H1 (cell line): ENCODE data around the gene DPY19L3. TPM values are rescaled to one million over a fixed set of nuclear protein-coding genes. Genes with fewer than 3 reads are reported as not detected.

Source experiments
- CTCF ChIA-PET: fragments of 300-600 bp; sonication (Branson Sonifier 250); formaldehyde crosslinking; loops from one replicate; lab custom pipeline; 2021; ENCODE audit not compliant: partially characterized antibody; lab: Charles Lee
- POLR2A ChIA-PET: fragments of 300-600 bp; sonication (Branson Sonifier 250); formaldehyde crosslinking; loops from one replicate; lab custom pipeline; 2021; ENCODE audit warnings: inconsistent platforms; ENCODE audit not compliant: partially characterized antibody; lab: Charles Lee
- DNase-seq, 2 experiments: peaks; one replicate each; pipeline versions ENCODE4 v3.0.0 to v3.0.0-alpha.2; 2010 to 2022; ENCODE audit warnings: low spot score in 2 of 2, low read depth in 1 of 2, mixed read lengths in 1 of 2
- FAIRE-seq: peaks from 2 replicates; lab custom pipeline; 2011; peaks lifted over from hg19 to GRCh38; lab: Jason Lieb, UNC
- H2AFZ ChIP-seq: 2 replicates; pipeline ENCODE4 v1.8.1; 2012; ENCODE audit warnings: low read length, inconsistent platforms
- H2AK5ac ChIP-seq: 2 replicates; pipeline ENCODE4 v1.6.1; 2013; ENCODE audit warnings: low read depth, low read length
- H2BK120ac ChIP-seq: replicated peaks from 2 replicates; pipeline ENCODE3; 2013; ENCODE audit warnings: low read depth, low read length, inconsistent platforms
- H2BK12ac ChIP-seq: 2 replicates; pipeline ENCODE4 v1.6.1; 2013; ENCODE audit warnings: low read depth, low read length
- H2BK15ac ChIP-seq: 2 replicates; pipeline ENCODE4 v1.6.1; 2013; ENCODE audit warnings: low read length
- H2BK20ac ChIP-seq: 2 replicates; pipeline ENCODE4 v1.6.1; 2013; ENCODE audit warnings: low read length
- H2BK5ac ChIP-seq: 2 replicates; pipeline ENCODE4 v1.6.1; 2013; ENCODE audit warnings: low read depth, low read length
- H3K14ac ChIP-seq: 2 replicates; pipeline ENCODE4 v1.6.1; 2013; ENCODE audit warnings: inconsistent platforms; ENCODE audit not compliant: insufficient read length
- H3K18ac ChIP-seq: 2 replicates; pipeline ENCODE4 v1.6.1; 2013; ENCODE audit warnings: low read length; ENCODE audit errors: extremely low read depth
- H3K23ac ChIP-seq: 2 replicates; pipeline ENCODE4 v1.6.1; 2013; ENCODE audit warnings: inconsistent platforms; ENCODE audit not compliant: insufficient read length
- H3K23me2 ChIP-seq: 2 replicates; pipeline ENCODE4 v1.6.1; 2013; ENCODE audit warnings: low read depth, low read length
- H3K27ac ChIP-seq: 2 replicates; pipeline ENCODE4 v1.6.1; 2011; ENCODE audit warnings: low read depth, low read length, inconsistent platforms
- H3K27me3 ChIP-seq, 4 experiments: replicated peaks in 1 of 4; 1 replicate in 1 of 4; 2 replicates in 3 of 4; pipeline versions ENCODE4 v1.6.1 to v1.8.1; 2011 to 2013; ENCODE audit warnings: low read length in 3 of 4, mild to moderate bottlenecking in 3 of 4, inconsistent platforms in 2 of 4, mixed read lengths in 2 of 4, moderate library complexity in 1 of 4; ENCODE audit not compliant: control insufficient read depth in 3 of 4, insufficient read depth in 3 of 4; ENCODE audit errors: extremely low read depth in 1 of 4
- H3K36me3 ChIP-seq, 4 experiments: 2 replicates each; pipeline versions ENCODE4 v1.6.1 to v1.8.1; 2011 to 2013; ENCODE audit warnings: mild to moderate bottlenecking in 4 of 4, low read length in 3 of 4, moderate library complexity in 2 of 4, control low read depth in 1 of 4, inconsistent platforms in 1 of 4; ENCODE audit not compliant: insufficient read depth in 4 of 4, control insufficient read depth in 2 of 4
- H3K4ac ChIP-seq: replicated peaks from 2 replicates; pipeline ENCODE3; 2013; ENCODE audit warnings: low read length, low read depth, mixed read lengths, inconsistent platforms; ENCODE audit not compliant: insufficient read length
- H3K4me1 ChIP-seq, 4 experiments: replicated peaks in 1 of 4; 1 replicate in 1 of 4; 2 replicates in 3 of 4; pipeline versions ENCODE4 v1.6.1 to v1.8.1; 2011 to 2013; ENCODE audit warnings: low read length in 3 of 4, inconsistent platforms in 2 of 4, mixed read lengths in 1 of 4; ENCODE audit not compliant: insufficient read depth in 4 of 4, control insufficient read depth in 3 of 4
- H3K4me2 ChIP-seq, 2 experiments: 2 replicates each; pipeline versions ENCODE4 v1.6.1 to v1.8.1; 2011 to 2013; ENCODE audit warnings: low read depth in 2 of 2, low read length in 2 of 2, control low read depth in 1 of 2, inconsistent platforms in 1 of 2, mild to moderate bottlenecking in 1 of 2; ENCODE audit not compliant: insufficient read depth in 1 of 2
- H3K4me3 ChIP-seq, 4 experiments: fragments of 200-600, 300-600 bp in 1 of 4; sonication (generic), shearing (Covaris generic), sonication (Bioruptor Twin) in 1 of 4; 2 replicates each; pipeline versions ENCODE4 v1.5.1 to v1.8.1; 2011 to 2016; ENCODE audit warnings: low read length in 4 of 4, low read depth in 3 of 4, control low read depth in 2 of 4, inconsistent platforms in 2 of 4, mild to moderate bottlenecking in 2 of 4, mixed read lengths in 1 of 4, moderate library complexity in 1 of 4; ENCODE audit not compliant: insufficient read depth in 2 of 4; ENCODE audit errors: extremely low read depth in 1 of 4
- H3K56ac ChIP-seq: replicated peaks from 2 replicates; pipeline ENCODE3; 2013; ENCODE audit warnings: low read depth, mild to moderate bottlenecking, mixed read lengths, low read length, inconsistent platforms; ENCODE audit not compliant: insufficient read length
- H3K79me1 ChIP-seq: 2 replicates; pipeline ENCODE4 v1.6.1; 2013; ENCODE audit warnings: low read depth, low read length, control low read depth
- H3K79me2 ChIP-seq, 2 experiments: 2 replicates each; pipeline versions ENCODE4 v1.6.1 to v1.8.1; 2012 to 2013; ENCODE audit warnings: low read length in 2 of 2, mild to moderate bottlenecking in 2 of 2, inconsistent platforms in 1 of 2; ENCODE audit not compliant: insufficient read depth in 2 of 2, control insufficient read depth in 1 of 2
- H3K9ac ChIP-seq, 4 experiments: replicated peaks in 1 of 4; 1 replicate in 1 of 4; 2 replicates in 3 of 4; pipeline versions ENCODE4 v1.6.1 to v1.8.1; 2011 to 2013; ENCODE audit warnings: low read depth in 3 of 4, low read length in 3 of 4, control low read depth in 2 of 4, mild to moderate bottlenecking in 2 of 4, moderate library complexity in 2 of 4, inconsistent platforms in 1 of 4; ENCODE audit errors: extremely low read depth in 1 of 4
- H3K9me3 ChIP-seq, 2 experiments: 2 replicates each; pipeline versions ENCODE4 v1.6.1 to v1.8.1; 2012 to 2013; ENCODE audit warnings: mild to moderate bottlenecking in 2 of 2, moderate library complexity in 2 of 2, control low read depth in 1 of 2, inconsistent platforms in 1 of 2, low read depth in 1 of 2, low read length in 1 of 2, mixed read lengths in 1 of 2; ENCODE audit not compliant: insufficient read depth in 2 of 2
- H4K20me1 ChIP-seq, 2 experiments: replicated peaks in 1 of 2; 2 replicates each; pipeline versions ENCODE3 to v1.8.1; 2011 to 2013; ENCODE audit warnings: inconsistent platforms in 2 of 2, low read length in 2 of 2, mild to moderate bottlenecking in 1 of 2; ENCODE audit not compliant: insufficient read depth in 2 of 2, control insufficient read depth in 1 of 2
- H4K5ac ChIP-seq: 2 replicates; pipeline ENCODE4 v1.6.1; 2013; ENCODE audit warnings: low read length, low read depth, mixed read lengths, inconsistent platforms; ENCODE audit not compliant: insufficient read length
- H4K8ac ChIP-seq: 2 replicates; pipeline ENCODE4 v1.8.0; 2013; ENCODE audit warnings: mild to moderate bottlenecking, moderate library complexity, low read length, inconsistent platforms; ENCODE audit not compliant: insufficient read depth; ENCODE audit errors: extremely low read depth
- H4K91ac ChIP-seq: replicated peaks from 2 replicates; pipeline ENCODE3; 2013; ENCODE audit warnings: low read length, mixed read lengths, inconsistent platforms; ENCODE audit not compliant: insufficient read length
- ASH2L ChIP-seq: fragments of 200-600, 300-600 bp; sonication (generic); IDR thresholded peaks from one replicate; pipeline ENCODE4 v1.7.1; 2017; ENCODE audit warnings: low read length
- CHD2 ChIP-seq: IDR thresholded peaks from 2 replicates; pipeline ENCODE4 v1.6.1; 2012; ENCODE audit warnings: low read length, improper control_type of control experiment
- RFX5 ChIP-seq: IDR thresholded peaks from 2 replicates; pipeline ENCODE4 v1.6.1; 2011; ENCODE audit warnings: low read depth, low read length, improper control_type of control experiment, borderline replicate concordance
- RNF2 ChIP-seq: fragments of 200-900, 300-1000 bp; sonication (generic); IDR thresholded peaks from 2 replicates; pipeline ENCODE4 v1.7.1; 2016; ENCODE audit warnings: borderline replicate concordance, low read depth, mild to moderate bottlenecking, antibody characterized with exemption, low read length; ENCODE audit not compliant: poor library complexity, severe bottlenecking; ENCODE audit errors: missing control alignments
- SRF ChIP-seq: IDR thresholded peaks from 2 replicates; pipeline ENCODE4 v1.6.1; 2011; ENCODE audit warnings: mild to moderate bottlenecking, low read depth, low read length, moderate library complexity
- TAF7 ChIP-seq: optimal IDR thresholded peaks from 2 replicates; pipeline ENCODE3; 2011; ENCODE audit warnings: low read depth, mild to moderate bottlenecking, inconsistent platforms, low read length, moderate library complexity, borderline replicate concordance
- WGBS, 2 experiments: shearing (Covaris generic) in 1 of 2; methylation state at CpG; one replicate each; pipeline versions ENCODE4 v1.1.6 to v1.1.7; 2013 to 2015; ENCODE audit warnings: low lambda C conversion rate in 2 of 2, mixed read lengths in 2 of 2, inconsistent platforms in 1 of 2, low coverage in 1 of 2, missing lambda C conversion rate in 1 of 2; ENCODE audit not compliant: insufficient replicate concordance in 2 of 2, insufficient coverage in 1 of 2, insufficient read length in 1 of 2; ENCODE audit errors: extremely low coverage in 1 of 2, missing lambda C conversion rate in 1 of 2; 5-methylcytosine and 5-hydroxymethylcytosine counted together
- polyA plus RNA-seq, 7 experiments: library from polyadenylated mRNA; depleted of rRNA in 3 of 7; stranded (reverse) in 5 of 7; unstranded in 2 of 7; fragments of >200 nt in 5 of 7; fragments of 200-250 nt in 2 of 7; gene quantifications; 1 replicate in 5 of 7; 2 replicates in 1 of 7; 4 replicates in 1 of 7; pipeline versions ENCODE4 v1.2.1 to v1.2.3, GENCODE V29; 2011 to 2013; ENCODE audit warnings: missing spikeins in 2 of 7, mixed read lengths in 2 of 7
- total RNA-seq: library from RNA; stranded (reverse); fragmentation: NEBNext Ultra II Directional; extraction: Animal tissue kit (Norgen Biotek cat#: 25700); gene quantifications from 2 replicates; pipeline ENCODE4 v1.2.1, GENCODE V29; 2021
- TF ChIP-seq, protein P1 (sequence below): IDR thresholded peaks from 2 replicates; pipeline ENCODE4 v1.6.1; 2012; ENCODE audit warnings: inconsistent platforms

DPY19L3 gene
- total and polyA plus RNA-seq, 2 of the 8 experiments (the other 6 are each of a cell fraction or from before 2014, with no cell fraction given) = 35.3 to 60.2 TPM

DNA sequence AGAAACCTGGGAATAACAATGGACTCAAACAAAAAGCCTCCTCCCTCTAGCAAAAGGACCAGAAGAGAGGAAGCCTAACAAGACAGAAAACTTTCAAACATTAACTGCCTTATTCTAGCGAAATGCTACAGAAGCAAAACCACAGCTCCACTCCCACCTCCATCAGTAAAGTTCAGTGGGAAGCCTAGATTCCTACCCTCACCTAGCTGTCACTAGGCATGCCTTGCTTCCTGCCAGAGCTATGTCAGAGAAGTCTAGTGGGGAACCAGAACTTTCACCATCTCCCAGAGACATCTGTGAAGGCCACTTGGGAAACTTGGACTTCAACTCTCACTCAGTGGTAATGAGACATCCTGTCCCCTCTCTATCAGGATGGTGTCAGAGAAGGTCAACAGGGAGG lies 37.1 kb downstream of the DPY19L3 start:
- Histone ChIP-seq H3K4me1 (no peaks in the 10 kb centered on the region), H2BK120ac (no peak overlapping the region), H3K9me3 (no peaks in the 10 kb centered on the region), H3K4me2 (no peak overlapping the region), H2BK12ac (no peak overlapping the region), H2BK15ac (no peak overlapping the region), H3K4ac (no peak overlapping the region), H4K20me1 (peaks cover 0 to 3% of the 10 kb centered on the region in 2 experiments), H3K27ac (no peak overlapping the region), H3K14ac (no peak overlapping the region), H3K9ac (no peak overlapping the region), H3K4me3 (no peak overlapping the region), H4K5ac (no peak overlapping the region), H2BK5ac (no peak overlapping the region), H3K27me3 (no peaks in the 10 kb centered on the region), H2BK20ac (no peak overlapping the region), H3K36me3 (peaks cover 0 to 22% (median 4%) of the 10 kb centered on the region in 4 experiments; a peak in 6 of 8 replicates), H2AK5ac (no peak overlapping the region), H3K23me2 (no peaks in the 10 kb centered on the region), H3K79me1 (no peaks in the 10 kb centered on the region), H3K18ac (no peak overlapping the region), H2AFZ (no peak overlapping the region), H3K56ac (no peak overlapping the region), H4K91ac (no peak overlapping the region), H4K8ac (no peak overlapping the region), H3K23ac (no peak overlapping the region), H3K79me2 (no peaks in the 10 kb centered on the region)
- ChIA-PET POLR2A (no interaction called here), CTCF (no interaction called here)
- TF ChIP-seq, protein P1, sequence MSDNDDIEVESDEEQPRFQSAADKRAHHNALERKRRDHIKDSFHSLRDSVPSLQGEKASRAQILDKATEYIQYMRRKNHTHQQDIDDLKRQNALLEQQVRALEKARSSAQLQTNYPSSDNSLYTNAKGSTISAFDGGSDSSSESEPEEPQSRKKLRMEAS = no peak
- no peak for TF ChIP-seq RFX5
- no peak for TF ChIP-seq CHD2
- no peak for TF ChIP-seq RNF2
- no peak for TF ChIP-seq ASH2L
- TF ChIP-seq TAF7 = no peak
- no peak for TF ChIP-seq SRF
- FAIRE-seq (no peak), DNase-seq (no peak)
- 100% methylated on average over 1 of the region's 1 CpG; no CpG with 5 or more reads in 1 of the 2 experiments for WGBS, 2 experiments
